HCT116 (cell line): ENCODE results near the gene SAPCD2. TPM values are rescaled to one million over a fixed set of nuclear protein-coding genes. Genes with fewer than 3 reads are reported as not detected.
A peak's percentile ranks its signal among the peaks of the same experiment; 100 is the strongest.

Experiments used
- ATAC-seq: fragments of 200-7000 bp; cut with Tn5 transposase; 2 replicates; pipeline ENCODE4 v1.9.1; 2020; ENCODE audit warnings: mild to moderate bottlenecking, moderate library complexity
- BruUV-seq: library from RNA; stranded (reverse); fragments of 400-500 nt; replicated peaks from 2 replicates; lab custom pipeline; 2021; lab: Mats Ljungman, UMichigan
- CTCF ChIA-PET: fragments of 300-600 bp; sonication (Branson Sonifier 250); formaldehyde crosslinking; loops from one replicate; lab custom pipeline; 2021; ENCODE audit warnings: antibody characterized with exemption; lab: Charles Lee
- POLR2A ChIA-PET: fragments of 300-600, 350-600 bp; sonication (Branson Sonifier 250); formaldehyde crosslinking; loops from one replicate; lab custom pipeline; 2021; ENCODE audit warnings: antibody characterized with exemption; lab: Charles Lee
- RAD21 ChIA-PET, 2 experiments: fragments of 300-600 bp; sonication (Branson Sonifier 250); formaldehyde crosslinking; loops; one replicate each; lab custom pipeline; 2023; ENCODE audit warnings: low total read pairs in 2 of 2; ENCODE audit not compliant: uncharacterized antibody in 2 of 2, unreplicated experiment in 2 of 2, low non-redundant PET in 1 of 2; lab: Charles Lee
- DNase-seq: peaks from one replicate; pipeline ENCODE4 v3.0.0-alpha.2; 2010; ENCODE audit warnings: low read depth, low spot score
- H2AFZ ChIP-seq: fragments of 200-600 bp; shearing (Covaris generic), sonication (generic); 2 replicates; pipeline ENCODE4 v1.6.1; 2017; ENCODE audit warnings: low read depth, mixed run types, mixed read lengths, antibody characterized with exemption, low read length; ENCODE audit not compliant: poor library complexity, severe bottlenecking
- H3K27ac ChIP-seq: 2 replicates; pipeline ENCODE4 v1.5.1; 2012; ENCODE audit warnings: low read depth, low read length
- H3K27me3 ChIP-seq: fragments of 200-600 bp; sonication (generic); 2 replicates; pipeline ENCODE4 v1.6.1; 2016; ENCODE audit warnings: mixed run types, low read length, mixed read lengths; ENCODE audit not compliant: insufficient read depth
- H3K36me3 ChIP-seq, 2 experiments: fragments of 200-500 bp in 1 of 2; fragments of 200-600 bp in 1 of 2; sonication (Bioruptor generic) in 1 of 2; sonication (generic) in 1 of 2; 2 replicates each; pipeline versions ENCODE4 v1.5.1 to v1.6.1; 2014 to 2016; ENCODE audit warnings: low read length in 2 of 2, inconsistent platforms in 1 of 2, mixed read lengths in 1 of 2, mixed run types in 1 of 2; ENCODE audit not compliant: insufficient read depth in 2 of 2, control insufficient read depth in 1 of 2
- H3K4me1 ChIP-seq, 2 experiments: fragments of 200-600 bp in 1 of 2; sonication (generic) in 1 of 2; 2 replicates each; pipeline versions ENCODE4 v1.5.1 to v1.6.1; 2012 to 2017; ENCODE audit warnings: low read length in 2 of 2, inconsistent platforms in 1 of 2, mild to moderate bottlenecking in 1 of 2, mixed read lengths in 1 of 2, mixed run types in 1 of 2, moderate library complexity in 1 of 2; ENCODE audit not compliant: insufficient read depth in 2 of 2, control insufficient read depth in 1 of 2
- H3K4me2 ChIP-seq: fragments of 200-600 bp; sonication (generic); 2 replicates; pipeline ENCODE4 v1.6.1; 2017; ENCODE audit warnings: mixed run types, low read length, mixed read lengths
- H3K4me3 ChIP-seq, 2 experiments: fragments of 200-600 bp in 1 of 2; sonication (generic) in 1 of 2; replicated peaks in 1 of 2; 2 replicates each; pipeline ENCODE4 v1.5.1; 2011 to 2016; ENCODE audit warnings: low read length in 2 of 2, control low read depth in 1 of 2, low read depth in 1 of 2, mild to moderate bottlenecking in 1 of 2, mixed read lengths in 1 of 2, mixed run types in 1 of 2
- H3K79me2 ChIP-seq: fragments of 200-600 bp; sonication (generic); 2 replicates; pipeline ENCODE4 v1.6.1; 2017; ENCODE audit warnings: mild to moderate bottlenecking, mixed run types, low read length, moderate library complexity, mixed read lengths; ENCODE audit not compliant: insufficient read depth
- H3K9ac ChIP-seq: fragments of 200-600 bp; sonication (generic); 2 replicates; pipeline ENCODE4 v1.6.1; 2016; ENCODE audit warnings: low read length, mixed read lengths
- H3K9me2 ChIP-seq: fragments of 200-600 bp; sonication (generic), shearing (Covaris generic); 2 replicates; pipeline ENCODE4 v1.6.1; 2017; ENCODE audit warnings: mixed run types, mild to moderate bottlenecking, moderate library complexity; ENCODE audit not compliant: insufficient read depth
- H3K9me3 ChIP-seq, 2 experiments: fragments of 200-500 bp in 1 of 2; fragments of 200-600 bp in 1 of 2; sonication (Bioruptor generic) in 1 of 2; sonication (generic) in 1 of 2; 2 replicates each; pipeline ENCODE4 v1.6.1; 2014 to 2017; ENCODE audit warnings: low read length in 2 of 2, mixed read lengths in 2 of 2, inconsistent platforms in 1 of 2, low read depth in 1 of 2, mild to moderate bottlenecking in 1 of 2, mixed run types in 1 of 2, moderate library complexity in 1 of 2; ENCODE audit not compliant: control insufficient read depth in 1 of 2, insufficient read depth in 1 of 2
- H4K20me1 ChIP-seq: fragments of 200-600 bp; sonication (generic), shearing (Covaris generic); 2 replicates; pipeline ENCODE4 v1.6.1; 2017; ENCODE audit warnings: mixed run types, mild to moderate bottlenecking, moderate library complexity; ENCODE audit not compliant: insufficient read depth
- CBX3 ChIP-seq: IDR thresholded peaks from 2 replicates; pipeline ENCODE4 v1.6.1; 2012; ENCODE audit warnings: low read depth
- EGR1 ChIP-seq: IDR thresholded peaks from 2 replicates; pipeline ENCODE4 v1.6.1; 2012; ENCODE audit warnings: low read depth
- ELF1 ChIP-seq: IDR thresholded peaks from 2 replicates; pipeline ENCODE4 v1.6.1; 2012; ENCODE audit warnings: low read depth, borderline replicate concordance
- EZH2phosphoT487 ChIP-seq: fragments of 200-600 bp; IDR thresholded peaks from 2 replicates; pipeline ENCODE4 v1.6.1; 2018; ENCODE audit warnings: antibody characterized with exemption, borderline replicate concordance
- RAD21 ChIP-seq: IDR thresholded peaks from 2 replicates; pipeline ENCODE4 v1.6.1; 2012; ENCODE audit warnings: low read depth, mild to moderate bottlenecking
- SIN3A ChIP-seq: IDR thresholded peaks from 2 replicates; pipeline ENCODE4 v1.6.1; 2012; ENCODE audit warnings: low read depth
- SP1 ChIP-seq: IDR thresholded peaks from 2 replicates; pipeline ENCODE4 v1.6.1; 2012; ENCODE audit warnings: low read depth
- TCF7L2 ChIP-seq: IDR thresholded peaks from 2 replicates; pipeline ENCODE4 v1.7.0; 2011; ENCODE audit warnings: borderline replicate concordance, inconsistent platforms; ENCODE audit not compliant: insufficient read depth, insufficient read length; ENCODE audit errors: extremely low read depth
- ZFX ChIP-seq: fragments of 450-650 bp; IDR thresholded peaks from 2 replicates; pipeline ENCODE4 v1.6.1; 2017
- intact Hi-C: fragments of 100-400 bp; cut with micrococcal nuclease; formaldehyde crosslinking; loops from 2 replicates; pipeline ENCODE4 v1.10.0; 2022
- total RNA-seq: library from RNA; stranded (reverse); gene quantifications from one replicate; pipeline ENCODE4 v1.2.1, GENCODE V29; 2021; ENCODE audit not compliant: unreplicated experiment
- TF ChIP-seq, protein P1 (sequence below): IDR thresholded peaks from 2 replicates; pipeline ENCODE4 v1.6.1; 2011; ENCODE audit warnings: mild to moderate bottlenecking, low read length, moderate library complexity; ENCODE audit not compliant: insufficient replicate concordance; ENCODE audit errors: extremely low read depth

SAPCD2 gene
- total RNA-seq, 1 experiment from 2014 or later, result 71.7 TPM

DNA sequence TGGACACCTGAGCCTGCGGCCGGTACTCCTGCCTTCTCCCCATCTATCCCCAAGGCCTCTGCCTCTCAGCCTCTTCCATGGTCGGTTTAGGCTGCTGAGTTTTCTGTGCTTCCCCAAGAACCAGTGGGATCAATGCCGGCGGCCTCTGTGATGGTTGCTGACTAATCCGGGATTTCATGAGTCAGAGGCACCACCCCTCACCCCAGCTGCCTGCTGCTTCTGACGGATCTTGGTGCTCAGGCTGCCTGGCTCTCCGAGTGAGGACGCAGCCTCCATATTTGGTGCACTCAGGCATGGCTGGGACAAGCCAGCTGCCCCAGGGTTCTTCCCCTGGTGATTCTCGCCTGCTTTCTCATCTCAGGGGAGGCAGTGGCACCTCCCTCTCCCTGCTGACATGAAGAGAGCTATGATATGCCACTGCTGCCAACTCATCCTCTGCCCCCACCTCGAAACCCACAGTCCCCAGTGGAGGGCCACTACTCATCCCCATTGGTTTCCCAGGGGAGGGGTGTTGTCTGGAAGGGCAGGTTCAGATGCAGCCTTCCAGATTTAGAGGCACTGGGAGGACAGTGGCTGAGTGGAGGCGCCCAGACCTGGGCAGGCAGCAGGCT, 13.1 kb upstream of the SAPCD2 start (continued):
- TF ChIP-seq SP1 (no peak), ZFX (no peak), EGR1 (no peak), TCF7L2 (peak; percentile 99)
- TF ChIP-seq, all 23 proteins: peak for 4

DNA sequence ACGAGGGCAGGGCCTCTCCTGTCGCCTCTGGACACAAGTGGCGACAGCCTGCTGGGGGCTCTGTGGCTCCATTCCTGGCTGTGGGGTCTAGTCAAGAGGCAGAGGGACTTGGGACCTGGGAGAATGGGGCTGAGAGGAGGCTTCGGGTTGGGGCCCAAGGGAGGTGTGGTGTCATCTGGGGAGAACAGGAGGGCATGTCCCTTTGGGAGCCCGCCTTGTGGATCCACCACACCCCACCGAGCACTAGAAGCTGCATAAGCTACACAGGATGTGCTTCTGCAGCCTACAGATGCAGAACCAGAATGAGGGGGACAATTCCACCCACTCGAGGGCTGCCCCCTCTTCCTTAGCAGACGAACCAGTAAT, 12.6 kb upstream of the SAPCD2 start:
- intact Hi-C loops, result no loop called here
- Histone ChIP-seq H3K27me3 (no peaks in the 10 kb centered on the region), H3K9me3 (no peaks in the 10 kb centered on the region), H3K4me2 (peak overlapping the region; percentile 98), H3K27ac (peak overlapping the region; percentile 98), H3K4me3 (peak overlapping the region in 1 of 2 experiments; percentile 23; a peak in 1 of 4 replicates), H3K9me2 (no peaks in the 10 kb centered on the region), H3K9ac (peak overlapping the region; percentile 50), H3K4me1 (peaks cover 38 to 67% of the 10 kb centered on the region in 2 experiments), H4K20me1 (no peaks in the 10 kb centered on the region), H3K36me3 (peaks cover 0 to 8% of the 10 kb centered on the region in 2 experiments; a peak in 1 of 4 replicates), H2AFZ (no peak overlapping the region), H3K79me2 (peaks cover 17% of the 10 kb centered on the region; the same call in 1 of the 2 replicates)
- no peak for DNase-seq
- ChIA-PET CTCF (interaction anchor here (1.6 to 4.8 kb wide), 3 partner anchors 14 to 36 kb away, joined by 3 to 49 read pairs (median 9); partner anchors contain the start of genes NPDC1 and SAPCD2), POLR2A (interaction anchor here (4.8 kb wide), 1 partner anchor 13 kb away, joined by 43 read pairs; the partner anchor contains the start of gene SAPCD2), RAD21 (interaction anchor here in 1 of 2 experiments (0.6 kb wide), 1 partner anchor 10 kb away, joined by 4 read pairs; no protein-coding TSS in a partner anchor)
- TF ChIP-seq SIN3A, result no peak
- TF ChIP-seq, protein P1, sequence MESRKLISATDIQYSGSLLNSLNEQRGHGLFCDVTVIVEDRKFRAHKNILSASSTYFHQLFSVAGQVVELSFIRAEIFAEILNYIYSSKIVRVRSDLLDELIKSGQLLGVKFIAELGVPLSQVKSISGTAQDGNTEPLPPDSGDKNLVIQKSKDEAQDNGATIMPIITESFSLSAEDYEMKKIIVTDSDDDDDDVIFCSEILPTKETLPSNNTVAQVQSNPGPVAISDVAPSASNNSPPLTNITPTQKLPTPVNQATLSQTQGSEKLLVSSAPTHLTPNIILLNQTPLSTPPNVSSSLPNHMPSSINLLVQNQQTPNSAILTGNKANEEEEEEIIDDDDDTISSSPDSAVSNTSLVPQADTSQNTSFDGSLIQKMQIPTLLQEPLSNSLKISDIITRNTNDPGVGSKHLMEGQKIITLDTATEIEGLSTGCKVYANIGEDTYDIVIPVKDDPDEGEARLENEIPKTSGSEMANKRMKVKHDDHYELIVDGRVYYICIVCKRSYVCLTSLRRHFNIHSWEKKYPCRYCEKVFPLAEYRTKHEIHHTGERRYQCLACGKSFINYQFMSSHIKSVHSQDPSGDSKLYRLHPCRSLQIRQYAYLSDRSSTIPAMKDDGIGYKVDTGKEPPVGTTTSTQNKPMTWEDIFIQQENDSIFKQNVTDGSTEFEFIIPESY, result no peak
- TF ChIP-seq CBX3, result no peak
- no peak for TF ChIP-seq TCF7L2
- TF ChIP-seq EZH2phosphoT487, result no peak
- no peak for TF ChIP-seq ELF1
- no peak for TF ChIP-seq RAD21
- no peak for ATAC-seq
- BruUV-seq, result no TSS peak
